ENCODE results near the gene FRMPD1.

The FRMPD1 gene

DNA sequence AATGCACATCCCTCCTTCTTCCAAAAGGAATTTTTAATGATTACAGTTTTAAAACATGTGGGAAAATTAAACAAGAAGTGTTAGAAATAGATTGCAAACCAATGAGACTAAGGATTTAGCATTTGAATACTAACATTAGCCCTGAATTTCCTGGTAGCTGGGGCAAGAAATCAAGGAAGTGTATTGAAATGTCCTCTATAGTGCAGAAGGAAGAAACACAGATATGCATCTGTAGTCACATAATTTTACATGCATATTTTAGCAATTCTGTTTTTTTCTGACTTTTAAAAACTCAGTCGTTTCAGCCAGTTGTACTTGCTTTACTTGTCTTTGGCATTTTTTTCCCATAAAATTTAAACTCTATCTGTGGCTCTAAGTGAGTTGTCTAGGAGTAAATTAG, 45.8 kb downstream of the FRMPD1 start:
- H3K9me3 Mint-ChIP-seq: no peaks in the 10 kb centered on the region
- H3K27ac Mint-ChIP-seq (ENCODE audit: low read depth): no peak overlapping the region
- ATAC-seq (replicated peaks; ENCODE audit: extremely low read depth, poor library complexity, severe bottlenecking) (no peak), DNase-seq (ENCODE audit: low spot score in 2 of 2) (no peak)
- no peaks in the 10 kb centered on the region for H3K4me1 Mint-ChIP-seq
- H3K4me3 Mint-ChIP-seq: no peak overlapping the region
- peaks cover 55% of the 10 kb centered on the region for H3K27me3 Mint-ChIP-seq
- H3K36me3 Mint-ChIP-seq (ENCODE audit: insufficient read depth): peaks cover under 1% of the 10 kb centered on the region

DNA sequence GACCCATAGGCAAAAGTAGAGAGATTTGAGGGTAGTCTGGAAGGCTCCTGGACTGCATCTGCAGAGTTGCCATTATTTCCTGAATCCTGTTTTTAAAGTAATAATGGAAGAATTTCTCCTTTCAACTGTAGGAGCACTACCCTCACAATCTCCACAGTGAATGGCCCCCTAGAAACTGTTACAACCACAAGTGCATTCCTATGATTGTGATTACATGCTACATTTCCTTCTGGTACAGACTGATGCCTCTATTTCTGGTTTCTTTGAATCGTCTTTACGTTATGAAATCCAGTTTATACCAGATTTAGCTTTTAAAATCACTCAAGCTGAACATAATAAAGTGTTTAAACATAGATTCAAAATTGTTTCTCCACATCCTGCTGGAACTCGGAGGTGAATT, 49.4 kb downstream of the FRMPD1 start:
- ATAC-seq (replicated peaks; ENCODE audit: extremely low read depth, poor library complexity, severe bottlenecking) (no peak), DNase-seq (ENCODE audit: low spot score in 2 of 2) (no peak)
- H3K4me1 Mint-ChIP-seq: no peaks in the 10 kb centered on the region
- peaks cover 3% of the 10 kb centered on the region for H3K36me3 Mint-ChIP-seq (ENCODE audit: insufficient read depth)
- no peak overlapping the region for H3K4me3 Mint-ChIP-seq
- H3K27ac Mint-ChIP-seq (ENCODE audit: low read depth): no peak overlapping the region
- H3K9me3 Mint-ChIP-seq: no peaks in the 10 kb centered on the region
- peaks cover 45% of the 10 kb centered on the region for H3K27me3 Mint-ChIP-seq

- peaks cover 38% of the 10 kb centered on the region for H3K27me3 Mint-ChIP-seq
- H3K4me1 Mint-ChIP-seq: no peaks in the 10 kb centered on the region
- DNase-seq (ENCODE audit: low spot score in 2 of 2) (no peak), ATAC-seq (replicated peaks; ENCODE audit: extremely low read depth, poor library complexity, severe bottlenecking) (no peak)
- no peak overlapping the region for H3K4me3 Mint-ChIP-seq
- H3K36me3 Mint-ChIP-seq (ENCODE audit: insufficient read depth): peaks cover 3% of the 10 kb centered on the region
- H3K9me3 Mint-ChIP-seq: no peaks in the 10 kb centered on the region
- no peak overlapping the region for H3K27ac Mint-ChIP-seq (ENCODE audit: low read depth)
Observed at GRCh38 chr9:37700900-37701299, 50.1 kb downstream of the FRMPD1 start.

- ATAC-seq (replicated peaks; ENCODE audit: extremely low read depth, poor library complexity, severe bottlenecking) (no peak), DNase-seq (ENCODE audit: low spot score in 2 of 2) (no peak)
- Mint-ChIP-seq H3K4me1 (no peaks in the 10 kb centered on the region), H3K27me3 (peaks cover 59% of the 10 kb centered on the region), H3K36me3 (ENCODE audit: insufficient read depth) (peaks cover 3% of the 10 kb centered on the region), H3K27ac (ENCODE audit: low read depth) (no peak overlapping the region), H3K9me3 (no peaks in the 10 kb centered on the region), H3K4me3 (no peak overlapping the region)
Observed at GRCh38 chr9:37705787-37706186, 55.0 kb downstream of the FRMPD1 start.

GRCh38 chr9:37706290-37706689, 55.5 kb downstream of the FRMPD1 start:
- Mint-ChIP-seq H3K4me3 (no peak overlapping the region), H3K27me3 (peaks cover 54% of the 10 kb centered on the region), H3K36me3 (ENCODE audit: insufficient read depth) (peaks cover 3% of the 10 kb centered on the region), H3K9me3 (no peaks in the 10 kb centered on the region), H3K27ac (ENCODE audit: low read depth) (no peak overlapping the region), H3K4me1 (no peaks in the 10 kb centered on the region)
- DNase-seq (ENCODE audit: low spot score in 2 of 2) (no peak), ATAC-seq (replicated peaks; ENCODE audit: extremely low read depth, poor library complexity, severe bottlenecking) (no peak)

- no peak overlapping the region for H3K27ac Mint-ChIP-seq (ENCODE audit: low read depth)
Observed at GRCh38 chr9:37707748-37708147, 57.0 kb downstream of the FRMPD1 start.

DNA sequence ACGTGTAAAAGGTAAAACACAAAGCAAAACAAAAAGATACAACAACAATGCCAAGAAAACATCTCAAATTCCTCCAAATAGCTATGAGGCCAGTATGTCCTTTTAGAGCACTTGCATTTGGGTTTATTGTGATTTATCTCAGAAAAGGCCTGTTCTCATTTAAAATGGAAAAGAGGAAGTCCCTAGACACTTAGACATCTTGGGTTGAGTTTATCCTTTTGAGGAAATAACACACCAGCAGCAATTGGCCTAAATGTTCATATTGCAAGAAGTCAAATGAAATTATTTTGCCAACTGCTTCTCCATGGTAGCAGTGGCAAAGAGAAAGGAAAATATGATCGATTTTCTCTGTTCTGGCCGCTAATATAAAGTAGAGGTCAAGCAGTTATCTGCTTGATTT, 59.3 kb downstream of the FRMPD1 start:
- Mint-ChIP-seq H3K27ac (ENCODE audit: low read depth) (no peak overlapping the region), H3K4me1 (no peaks in the 10 kb centered on the region), H3K9me3 (no peaks in the 10 kb centered on the region), H3K4me3 (no peak overlapping the region), H3K27me3 (peaks cover 56% of the 10 kb centered on the region), H3K36me3 (ENCODE audit: insufficient read depth) (no peaks in the 10 kb centered on the region)
- DNase-seq (ENCODE audit: low spot score in 2 of 2) (no peak), ATAC-seq (replicated peaks; ENCODE audit: extremely low read depth, poor library complexity, severe bottlenecking) (no peak)

More at GRCh38 chr9:37707748-37708147, 57.0 kb downstream of the FRMPD1 start:
- H3K4me3 Mint-ChIP-seq: no peak overlapping the region
- H3K4me1 Mint-ChIP-seq: no peaks in the 10 kb centered on the region
- peaks cover 42% of the 10 kb centered on the region for H3K27me3 Mint-ChIP-seq
- no peak for ATAC-seq (replicated peaks; ENCODE audit: extremely low read depth, poor library complexity, severe bottlenecking)
- H3K36me3 Mint-ChIP-seq (ENCODE audit: insufficient read depth): no peaks in the 10 kb centered on the region
- no peaks in the 10 kb centered on the region for H3K9me3 Mint-ChIP-seq
- no peak for DNase-seq (ENCODE audit: low spot score in 2 of 2)

DNA sequence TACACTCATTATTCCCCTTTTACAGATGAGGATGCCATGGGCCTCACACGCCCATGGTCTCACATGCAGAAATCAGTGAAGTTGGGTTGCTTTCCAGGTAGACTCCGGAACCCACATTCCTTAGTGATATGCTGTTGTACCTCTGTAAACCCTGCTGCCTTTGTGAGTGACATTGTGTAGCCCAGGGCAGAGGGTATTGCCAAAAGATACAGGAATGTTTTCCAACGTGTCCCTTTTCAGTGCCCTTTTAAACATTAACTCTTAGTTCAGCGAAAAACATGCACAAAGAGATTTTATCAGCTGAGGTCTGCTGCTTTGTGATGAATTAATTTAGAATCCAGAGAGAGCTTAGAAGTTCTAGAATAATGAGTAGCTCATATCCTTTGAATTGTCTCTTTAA, 64.5 kb downstream of the FRMPD1 start:
- Mint-ChIP-seq H3K27ac (ENCODE audit: low read depth) (no peak overlapping the region), H3K4me3 (no peak overlapping the region), H3K27me3 (peaks cover 54% of the 10 kb centered on the region), H3K36me3 (ENCODE audit: insufficient read depth) (no peaks in the 10 kb centered on the region), H3K9me3 (no peaks in the 10 kb centered on the region), H3K4me1 (no peaks in the 10 kb centered on the region)
- ATAC-seq (replicated peaks; ENCODE audit: extremely low read depth, poor library complexity, severe bottlenecking) (no peak), DNase-seq (ENCODE audit: low spot score in 2 of 2) (no peak)

- no peak overlapping the region for H3K4me3 Mint-ChIP-seq
- H3K36me3 Mint-ChIP-seq (ENCODE audit: insufficient read depth): no peaks in the 10 kb centered on the region
- DNase-seq (ENCODE audit: low spot score in 2 of 2): no peak
- H3K27me3 Mint-ChIP-seq: peaks cover 62% of the 10 kb centered on the region
- no peaks in the 10 kb centered on the region for H3K4me1 Mint-ChIP-seq
- no peak for ATAC-seq (replicated peaks; ENCODE audit: extremely low read depth, poor library complexity, severe bottlenecking)
- no peaks in the 10 kb centered on the region for H3K9me3 Mint-ChIP-seq
- H3K27ac Mint-ChIP-seq (ENCODE audit: low read depth): no peak overlapping the region
Observed at GRCh38 chr9:37715991-37716505, 65.3 kb downstream of the FRMPD1 start.

DNA sequence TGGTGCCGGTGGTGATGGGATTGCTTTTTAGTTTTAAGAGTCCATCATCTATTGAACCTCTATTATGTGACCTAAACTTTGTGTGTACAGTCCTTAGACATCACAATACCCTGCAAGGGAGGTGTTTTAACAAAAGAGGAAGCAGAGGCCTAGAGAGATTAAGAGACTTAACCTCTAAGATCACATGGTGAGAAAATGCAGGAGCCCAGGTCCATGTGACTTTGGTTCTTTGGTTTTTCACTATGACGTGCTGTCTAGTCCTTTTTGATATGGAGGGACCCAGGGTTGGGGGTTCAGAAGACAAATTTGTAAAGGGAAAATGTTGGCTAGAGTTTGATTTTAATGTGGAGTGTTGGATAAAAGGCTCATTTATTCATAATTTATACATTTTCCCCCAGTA, 68.8 kb downstream of the FRMPD1 start:
- H3K27me3 Mint-ChIP-seq: peaks cover 54% of the 10 kb centered on the region
- ATAC-seq (replicated peaks; ENCODE audit: extremely low read depth, poor library complexity, severe bottlenecking): no peak
- no peaks in the 10 kb centered on the region for H3K4me1 Mint-ChIP-seq
- no peak overlapping the region for H3K4me3 Mint-ChIP-seq
- no peak overlapping the region for H3K27ac Mint-ChIP-seq (ENCODE audit: low read depth)
- no peak for DNase-seq (ENCODE audit: low spot score in 2 of 2)
- no peaks in the 10 kb centered on the region for H3K9me3 Mint-ChIP-seq
- no peaks in the 10 kb centered on the region for H3K36me3 Mint-ChIP-seq (ENCODE audit: insufficient read depth)

DNA sequence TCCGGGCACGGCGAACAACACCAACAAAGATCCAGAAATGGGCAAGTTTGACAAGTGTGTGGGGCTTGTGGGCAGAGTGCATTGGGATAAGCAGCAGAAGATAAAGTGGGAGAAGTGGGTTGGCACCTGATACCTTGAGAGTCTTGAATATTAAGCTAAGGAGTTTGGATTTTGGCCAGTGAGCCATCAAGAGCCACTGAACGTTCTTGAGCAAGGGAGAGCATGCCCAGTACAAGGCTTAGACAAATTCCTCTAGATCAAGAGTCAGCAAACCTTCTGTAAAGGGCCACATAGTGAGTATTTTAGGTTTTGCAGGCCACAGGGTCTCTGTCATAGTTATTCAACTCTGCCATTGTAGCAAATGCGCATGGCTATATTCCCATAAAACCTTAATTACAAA, 76.3 kb downstream of the FRMPD1 start:
- Mint-ChIP-seq H3K4me1 (no peaks in the 10 kb centered on the region), H3K27me3 (peaks cover 33% of the 10 kb centered on the region), H3K36me3 (ENCODE audit: insufficient read depth) (peaks cover 2% of the 10 kb centered on the region), H3K9me3 (no peaks in the 10 kb centered on the region), H3K4me3 (no peak overlapping the region), H3K27ac (ENCODE audit: low read depth) (no peak overlapping the region)
- ATAC-seq (replicated peaks; ENCODE audit: extremely low read depth, poor library complexity, severe bottlenecking) (no peak), DNase-seq (ENCODE audit: low spot score in 2 of 2) (no peak)

DNA sequence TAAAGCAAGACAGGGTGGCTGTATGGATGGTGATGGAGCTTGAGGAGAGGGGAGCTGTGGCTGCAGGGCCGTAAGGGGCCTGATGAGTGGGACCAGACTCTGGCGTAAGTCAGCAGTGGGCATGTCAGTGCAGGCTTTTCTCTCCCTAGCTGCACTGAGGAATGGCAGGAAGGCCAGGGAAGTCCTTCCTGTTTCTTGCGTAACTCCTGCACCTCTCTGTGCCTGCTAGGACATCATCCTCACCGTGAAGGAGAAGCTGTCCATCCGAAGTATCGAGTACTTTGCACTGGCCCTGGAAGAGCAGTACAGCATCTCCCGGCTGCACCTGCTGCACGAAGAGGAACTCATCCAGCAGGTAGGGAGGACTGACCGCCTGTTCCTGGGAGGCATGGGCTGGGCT, 78.7 kb downstream of the FRMPD1 start:
- peaks cover 30% of the 10 kb centered on the region for H3K27me3 Mint-ChIP-seq
- peaks cover 2% of the 10 kb centered on the region for H3K36me3 Mint-ChIP-seq (ENCODE audit: insufficient read depth)
- H3K9me3 Mint-ChIP-seq: no peaks in the 10 kb centered on the region

DNA sequence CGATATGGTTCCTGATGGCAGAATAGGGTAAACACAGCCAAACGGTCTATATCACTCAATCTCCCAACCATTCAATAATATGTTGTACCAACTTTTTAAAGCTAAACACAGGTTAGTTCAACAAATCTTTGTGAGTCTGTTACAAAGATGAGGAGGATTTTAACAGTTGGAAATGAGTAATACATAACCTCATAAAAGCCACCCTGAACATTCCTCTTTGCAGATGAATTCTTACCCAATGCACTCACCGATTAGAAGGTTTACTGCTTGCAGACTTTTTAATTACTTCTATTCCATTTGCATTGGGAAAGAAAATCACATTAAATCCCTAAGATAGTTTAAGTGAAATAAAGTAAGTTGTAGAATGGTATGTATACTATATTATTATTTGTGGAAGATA, 79.5 kb downstream of the FRMPD1 start:
- no peak for ATAC-seq (replicated peaks; ENCODE audit: extremely low read depth, poor library complexity, severe bottlenecking)
- H3K27ac Mint-ChIP-seq (ENCODE audit: low read depth): no peak overlapping the region
- H3K27me3 Mint-ChIP-seq: peaks cover 24% of the 10 kb centered on the region
- no peaks in the 10 kb centered on the region for H3K36me3 Mint-ChIP-seq (ENCODE audit: insufficient read depth)
- no peaks in the 10 kb centered on the region for H3K9me3 Mint-ChIP-seq
- H3K4me3 Mint-ChIP-seq: no peak overlapping the region
- no peaks in the 10 kb centered on the region for H3K4me1 Mint-ChIP-seq
- no peak for DNase-seq (ENCODE audit: low spot score in 2 of 2)

More for the DNA sequence above, 78.7 kb downstream of the FRMPD1 start:
- no peaks in the 10 kb centered on the region for H3K4me1 Mint-ChIP-seq
- DNase-seq (ENCODE audit: low spot score in 2 of 2) (no peak), ATAC-seq (replicated peaks; ENCODE audit: extremely low read depth, poor library complexity, severe bottlenecking) (no peak)
- no peak overlapping the region for H3K27ac Mint-ChIP-seq (ENCODE audit: low read depth)
- no peak overlapping the region for H3K4me3 Mint-ChIP-seq

GRCh38 chr9:37730839-37731238, 80.1 kb downstream of the FRMPD1 start:
- no peaks in the 10 kb centered on the region for H3K36me3 Mint-ChIP-seq (ENCODE audit: insufficient read depth)
- no peak for ATAC-seq (replicated peaks; ENCODE audit: extremely low read depth, poor library complexity, severe bottlenecking)
- peaks cover 24% of the 10 kb centered on the region for H3K27me3 Mint-ChIP-seq
- H3K27ac Mint-ChIP-seq (ENCODE audit: low read depth): no peak overlapping the region
- DNase-seq (ENCODE audit: low spot score in 2 of 2): no peak
- H3K9me3 Mint-ChIP-seq: no peaks in the 10 kb centered on the region
- no peaks in the 10 kb centered on the region for H3K4me1 Mint-ChIP-seq
- H3K4me3 Mint-ChIP-seq: no peak overlapping the region

Measured in central memory CD8-positive, alpha-beta T cell (primary cell).